GM19372 (cell line): ENCODE data around the gene MYLIP.

Experiments
- ATAC-seq: cut with Tn5 transposase; IDR thresholded peaks from one replicate; pipeline ENCODE4 v1.9.1; 2021; ENCODE audit warnings: mild to moderate bottlenecking, low read depth, moderate library complexity; ENCODE audit not compliant: unreplicated experiment

Gene MYLIP

GRCh38 chr6:16128759-16129622, at the start of gene MYLIP:
Gene MYLIP, plus strand, starts transcription at chr6:16129086. Its CDS starts 237 bp downstream, at chr6:16129323.
- ATAC-seq: peak; percentile 68

GRCh38 chr6:16079354-16079753, 49.5 kb upstream of the MYLIP start:
- ATAC-seq: no peak

GRCh38 chr6:16080204-16080603, 48.7 kb upstream of the MYLIP start:
- ATAC-seq: no peak

- ATAC-seq: no peak
Measured at GRCh38 chr6:16081326-16081725, 47.6 kb upstream of the MYLIP start.

- no peak for ATAC-seq
Measured at GRCh38 chr6:16082361-16082760, 46.5 kb upstream of the MYLIP start.

GRCh38 chr6:16086965-16087364, 41.9 kb upstream of the MYLIP start:
- no peak for ATAC-seq

GRCh38 chr6:16087386-16087785, 41.5 kb upstream of the MYLIP start:
- no peak for ATAC-seq

- no peak for ATAC-seq
Measured at GRCh38 chr6:16088409-16088808, 40.5 kb upstream of the MYLIP start.

GRCh38 chr6:16089232-16090062, 39.4 kb upstream of the MYLIP start:
- no peak for ATAC-seq

- ATAC-seq: no peak
Measured at GRCh38 chr6:16090452-16090851, 38.4 kb upstream of the MYLIP start.

- ATAC-seq: no peak
Measured at GRCh38 chr6:16090920-16091319, 38.0 kb upstream of the MYLIP start.

- ATAC-seq: no peak
Measured at GRCh38 chr6:16092140-16092539, 36.7 kb upstream of the MYLIP start.

- ATAC-seq: no peak
Measured at GRCh38 chr6:16092990-16093389, 35.9 kb upstream of the MYLIP start.

- no peak for ATAC-seq
Measured at GRCh38 chr6:16095180-16095579, 33.7 kb upstream of the MYLIP start.

GRCh38 chr6:16097382-16098171, 31.3 kb upstream of the MYLIP start:
- peak; percentile 51 for ATAC-seq

GRCh38 chr6:16098211-16098610, 30.7 kb upstream of the MYLIP start:
- no peak for ATAC-seq

- ATAC-seq: no peak
Measured at GRCh38 chr6:16102208-16102607, 26.7 kb upstream of the MYLIP start.

- ATAC-seq: no peak
Measured at GRCh38 chr6:16103722-16104121, 25.2 kb upstream of the MYLIP start.

GRCh38 chr6:16104624-16105433, 24.1 kb upstream of the MYLIP start:
- no peak for ATAC-seq

GRCh38 chr6:16105854-16106253, 23.0 kb upstream of the MYLIP start:
- ATAC-seq: no peak
